SK-N-MC (cell line): ENCODE data around the gene SCLT1.
"Not testable (repeated sequence)": the region's sequence is repeated elsewhere in the genome, so short reads cannot be mapped to it uniquely, and the experiment has no call there.

Experiments used
- DNase-seq: peaks from one replicate; pipeline ENCODE4 v3.0.0-alpha.2; 2011; ENCODE audit warnings: low read depth, low spot score
- H3K27ac ChIP-seq: fragments of 200-600 bp; sonication (generic); 2 replicates; pipeline ENCODE4 v1.5.1; 2016; ENCODE audit warnings: mixed run types
- H3K36me3 ChIP-seq: fragments of 200-600 bp; sonication (generic); 2 replicates; pipeline ENCODE4 v1.6.1; 2017; ENCODE audit warnings: antibody characterized with exemption, low read length, mixed read lengths; ENCODE audit not compliant: insufficient read depth
- H3K4me3 ChIP-seq: fragments of 200-600 bp; sonication (generic); 2 replicates; pipeline ENCODE4 v1.5.1; 2016
- H3K9ac ChIP-seq: fragments of 200-600 bp; sonication (generic); 2 replicates; pipeline ENCODE4 v1.8.0; 2017; ENCODE audit warnings: mixed run types, mixed read lengths; ENCODE audit not compliant: insufficient read length
- H3K9me3 ChIP-seq: fragments of 200-600 bp; sonication (generic); 2 replicates; pipeline ENCODE4 v1.6.1; 2017; ENCODE audit warnings: low read depth, mild to moderate bottlenecking, antibody characterized with exemption, low read length, moderate library complexity, mixed read lengths
- EZH2 ChIP-seq: fragments of 200-600 bp; sonication (generic); IDR thresholded peaks from one replicate; pipeline ENCODE4 v1.6.1; 2017; ENCODE audit warnings: antibody characterized with exemption
- FOXP2 ChIP-seq: optimal IDR thresholded peaks from 2 replicates; pipeline ENCODE3; 2011; ENCODE audit warnings: mild to moderate bottlenecking, moderate library complexity; ENCODE audit not compliant: insufficient read depth; ENCODE audit errors: extremely low read length, control extremely low read depth
- POLR2AphosphoS5 ChIP-seq: IDR thresholded peaks from 2 replicates; pipeline ENCODE4 v1.6.1; 2012; ENCODE audit warnings: mild to moderate bottlenecking, low read depth, low read length, borderline replicate concordance

The SCLT1 gene

GRCh38 chr4:129085472-129085871 is 7.9 kb downstream of the SCLT1 start:
- Histone ChIP-seq H3K27ac (no peak overlapping the region), H3K36me3 (peaks cover 15% of the 10 kb centered on the region), H3K4me3 (no peak overlapping the region), H3K9me3 (peaks cover 7% of the 10 kb centered on the region; the same call in 1 of the 2 replicates), H3K9ac (no peak overlapping the region)
- no peak for DNase-seq
- TF ChIP-seq EZH2, result no peak
- TF ChIP-seq POLR2AphosphoS5, result no peak
- no peak for TF ChIP-seq FOXP2

GRCh38 chr4:129082302-129082701 is 11.0 kb downstream of the SCLT1 start:
- TF ChIP-seq FOXP2, result no peak
- TF ChIP-seq POLR2AphosphoS5, result no peak
- TF ChIP-seq EZH2, result no peak
- H3K36me3 ChIP-seq, result peaks cover 32% of the 10 kb centered on the region
- no peak overlapping the region for H3K27ac ChIP-seq
- H3K9me3 ChIP-seq, result peaks cover 7% of the 10 kb centered on the region; the same call in 1 of the 2 replicates
- DNase-seq, result no peak
- H3K9ac ChIP-seq, result no peak overlapping the region
- H3K4me3 ChIP-seq, result no peak overlapping the region

DNA sequence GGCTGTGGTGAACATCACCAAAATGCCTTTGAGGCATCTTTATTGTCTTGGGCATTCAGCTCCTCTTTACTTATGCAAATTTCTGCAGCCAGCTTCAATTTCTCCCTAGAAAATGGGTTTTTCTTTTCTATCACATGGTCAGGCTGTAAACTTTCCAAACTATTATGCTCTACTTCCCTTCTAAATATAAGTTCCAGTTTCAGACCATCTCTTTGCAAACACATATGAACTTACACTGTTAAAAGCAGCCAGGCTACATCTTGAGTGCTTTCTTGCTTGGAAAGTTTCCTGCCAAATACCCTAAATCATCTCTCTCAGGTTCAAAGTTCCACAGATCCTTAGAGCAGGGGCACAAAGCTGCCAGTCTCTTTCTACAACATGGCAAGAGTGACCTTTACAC is 13.2 kb downstream of the SCLT1 start:
- TF ChIP-seq FOXP2 (no peak), POLR2AphosphoS5 (no peak), EZH2 (no peak)
- no peak overlapping the region for H3K4me3 ChIP-seq
- peaks cover 32% of the 10 kb centered on the region for H3K36me3 ChIP-seq
- H3K9me3 ChIP-seq, result peaks cover 7% of the 10 kb centered on the region; the same call in 1 of the 2 replicates
- H3K27ac ChIP-seq, result no peak overlapping the region
- H3K9ac ChIP-seq, result no peak overlapping the region
- DNase-seq, result no peak

GRCh38 chr4:129077326-129077725 is 16.0 kb downstream of the SCLT1 start:
- Histone ChIP-seq H3K9ac (no peak overlapping the region), H3K4me3 (no peak overlapping the region), H3K27ac (no peak overlapping the region), H3K36me3 (peaks cover 37% of the 10 kb centered on the region), H3K9me3 (peaks cover under 1% of the 10 kb centered on the region; the same call in 1 of the 2 replicates)
- TF ChIP-seq EZH2 (no peak), FOXP2 (no peak), POLR2AphosphoS5 (no peak)
- no peak for DNase-seq

DNA sequence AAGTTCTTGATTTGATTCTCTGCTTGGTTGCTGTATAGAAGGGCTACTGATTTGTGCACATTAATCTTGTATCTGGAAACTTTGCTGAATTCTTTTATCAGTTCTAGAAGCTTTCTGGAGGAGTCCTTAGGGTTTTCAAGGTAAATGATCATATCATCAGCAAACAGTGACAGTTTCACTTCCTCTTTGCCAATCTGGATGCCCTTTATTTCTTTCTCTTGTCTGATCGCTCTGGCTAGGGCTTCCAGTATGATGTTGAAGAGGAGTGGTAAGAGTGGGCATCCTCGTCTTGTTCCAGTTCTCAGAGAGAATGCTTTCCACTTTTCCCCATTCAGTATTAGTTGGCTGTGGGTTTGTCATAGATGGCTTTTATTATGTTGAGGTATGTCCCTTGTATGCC is 23.8 kb downstream of the SCLT1 start:
- H3K4me3 ChIP-seq, H3K9ac ChIP-seq, H3K9me3 ChIP-seq, H3K27ac ChIP-seq, DNase-seq: not testable (repeated sequence)
- peaks cover 12% of the 10 kb centered on the region for H3K36me3 ChIP-seq

GRCh38 chr4:129064717-129065116 is 28.6 kb downstream of the SCLT1 start:
- no peak overlapping the region for H3K27ac ChIP-seq
- TF ChIP-seq FOXP2 (no peak), EZH2 (no peak), POLR2AphosphoS5 (no peak)
- peaks cover 17% of the 10 kb centered on the region; the same call in 1 of the 2 replicates for H3K36me3 ChIP-seq
- H3K4me3 ChIP-seq, result no peak overlapping the region
- H3K9ac ChIP-seq, result no peak overlapping the region
- peaks cover 4% of the 10 kb centered on the region; the same call in 1 of the 2 replicates for H3K9me3 ChIP-seq
- no peak for DNase-seq

DNA sequence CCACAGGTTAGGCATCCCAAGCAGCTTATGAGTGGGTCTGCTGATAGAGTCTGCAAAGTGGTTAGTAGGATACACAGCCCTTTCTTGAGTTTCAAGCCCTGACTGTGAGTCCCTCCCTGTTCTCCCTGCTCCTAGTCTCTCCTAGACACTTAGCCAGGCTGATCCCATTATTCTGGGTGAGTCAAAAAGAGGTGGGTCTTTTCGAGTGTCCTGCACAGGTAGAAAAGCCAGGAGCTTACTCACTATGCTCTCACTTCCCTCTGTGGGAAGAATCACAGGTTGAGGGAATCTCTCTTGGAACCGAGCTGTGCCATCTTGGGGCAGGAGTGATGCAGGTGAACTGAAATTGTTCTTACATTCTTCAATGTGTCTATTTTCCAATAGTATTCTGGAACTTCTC is 29.7 kb downstream of the SCLT1 start:
- DNase-seq, result no peak
- Histone ChIP-seq H3K36me3 (peaks cover 17% of the 10 kb centered on the region; the same call in 1 of the 2 replicates), H3K9ac (no peak overlapping the region), H3K9me3 (peaks cover 10% of the 10 kb centered on the region; the same call in 1 of the 2 replicates), H3K4me3 (no peak overlapping the region), H3K27ac (no peak overlapping the region)
- TF ChIP-seq POLR2AphosphoS5, result no peak
- TF ChIP-seq FOXP2, result no peak
- no peak for TF ChIP-seq EZH2

- no peak overlapping the region for H3K9ac ChIP-seq
- no peak overlapping the region for H3K4me3 ChIP-seq
- no peak for DNase-seq
- H3K36me3 ChIP-seq, result peaks cover 17% of the 10 kb centered on the region; the same call in 1 of the 2 replicates
- H3K9me3 ChIP-seq, result peaks cover 10% of the 10 kb centered on the region; the same call in 1 of the 2 replicates
- TF ChIP-seq EZH2 (no peak), POLR2AphosphoS5 (no peak), FOXP2 (no peak)
- no peak overlapping the region for H3K27ac ChIP-seq
Observed at GRCh38 chr4:129062580-129062979, 30.8 kb downstream of the SCLT1 start.

DNA sequence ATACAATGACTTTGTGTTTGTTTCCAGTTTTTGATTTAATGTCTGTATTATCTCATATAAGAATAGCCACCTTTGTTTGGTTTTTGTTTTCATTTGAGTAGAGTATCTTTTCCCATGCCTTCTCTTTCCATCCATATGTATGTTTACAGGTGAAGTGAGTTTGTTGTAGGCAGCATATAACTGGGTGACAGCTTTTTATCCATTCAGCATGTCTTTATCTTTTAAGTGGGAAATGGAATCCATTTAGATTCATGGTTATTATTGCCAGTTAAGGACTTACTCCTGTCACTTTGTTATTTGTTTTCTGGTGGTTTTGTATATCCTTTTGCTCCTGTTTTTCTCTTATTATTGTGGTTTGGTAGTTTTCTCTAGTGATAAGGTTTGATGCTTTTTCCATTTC is 34.3 kb downstream of the SCLT1 start:
- Histone ChIP-seq H3K9ac (no peak overlapping the region), H3K36me3 (peaks cover 16% of the 10 kb centered on the region; the same call in 1 of the 2 replicates), H3K27ac (no peak overlapping the region), H3K9me3 (peaks cover 12% of the 10 kb centered on the region; the same call in 1 of the 2 replicates), H3K4me3 (no peak overlapping the region)
- no peak for DNase-seq
- TF ChIP-seq FOXP2 (no peak), POLR2AphosphoS5 (no peak), EZH2 (no peak)
